GM21447 (cell line): ENCODE results near the gene ADAM11.
"Not testable (repeated sequence)": the region's sequence is repeated elsewhere in the genome, so short reads cannot be mapped to it uniquely, and the experiment has no call there.

Source experiments
- ATAC-seq: cut with Tn5 transposase; IDR thresholded peaks from one replicate; pipeline ENCODE4 v1.9.1; 2021; ENCODE audit not compliant: unreplicated experiment

ADAM11 gene, protein sequence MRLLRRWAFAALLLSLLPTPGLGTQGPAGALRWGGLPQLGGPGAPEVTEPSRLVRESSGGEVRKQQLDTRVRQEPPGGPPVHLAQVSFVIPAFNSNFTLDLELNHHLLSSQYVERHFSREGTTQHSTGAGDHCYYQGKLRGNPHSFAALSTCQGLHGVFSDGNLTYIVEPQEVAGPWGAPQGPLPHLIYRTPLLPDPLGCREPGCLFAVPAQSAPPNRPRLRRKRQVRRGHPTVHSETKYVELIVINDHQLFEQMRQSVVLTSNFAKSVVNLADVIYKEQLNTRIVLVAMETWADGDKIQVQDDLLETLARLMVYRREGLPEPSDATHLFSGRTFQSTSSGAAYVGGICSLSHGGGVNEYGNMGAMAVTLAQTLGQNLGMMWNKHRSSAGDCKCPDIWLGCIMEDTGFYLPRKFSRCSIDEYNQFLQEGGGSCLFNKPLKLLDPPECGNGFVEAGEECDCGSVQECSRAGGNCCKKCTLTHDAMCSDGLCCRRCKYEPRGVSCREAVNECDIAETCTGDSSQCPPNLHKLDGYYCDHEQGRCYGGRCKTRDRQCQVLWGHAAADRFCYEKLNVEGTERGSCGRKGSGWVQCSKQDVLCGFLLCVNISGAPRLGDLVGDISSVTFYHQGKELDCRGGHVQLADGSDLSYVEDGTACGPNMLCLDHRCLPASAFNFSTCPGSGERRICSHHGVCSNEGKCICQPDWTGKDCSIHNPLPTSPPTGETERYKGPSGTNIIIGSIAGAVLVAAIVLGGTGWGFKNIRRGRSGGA

GRCh38 chr17:44758414-44759085 is at the start of gene ADAM11:
Gene ADAM11, plus strand, starts transcription at chr17:44758988. Its CDS starts 212 bp downstream, at chr17:44759200.
- no peak for ATAC-seq

GRCh38 chr17:44719444-44719843 is 39.3 kb upstream of the ADAM11 start:
- ATAC-seq, result no peak

- no peak for ATAC-seq
These were observed 36.5 kb upstream of the ADAM11 start for GRCh38 chr17:44722254-44722653.

DNA sequence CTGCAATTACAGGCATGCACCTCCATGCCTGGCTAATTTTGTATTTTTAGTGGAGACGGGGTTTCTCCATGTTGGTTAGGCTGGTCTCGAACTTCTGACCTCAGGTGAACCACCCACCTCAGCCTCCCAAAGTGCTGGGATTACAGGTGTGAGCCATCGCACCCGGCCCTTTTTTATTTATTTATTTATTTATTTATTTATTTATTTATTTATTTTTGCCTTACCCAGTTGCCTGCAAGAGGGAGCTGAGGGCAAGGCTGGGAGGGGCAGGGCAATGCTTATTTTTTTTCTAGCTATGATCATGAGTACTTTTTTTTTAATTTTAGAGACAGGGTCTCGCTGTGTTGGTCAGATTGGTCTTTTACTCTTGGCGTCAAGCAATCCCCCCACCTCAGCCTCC is 32.7 kb upstream of the ADAM11 start:
- ATAC-seq, result not testable (repeated sequence)

- no peak for ATAC-seq
These were observed 25.0 kb upstream of the ADAM11 start for GRCh38 chr17:44733753-44734152.

DNA sequence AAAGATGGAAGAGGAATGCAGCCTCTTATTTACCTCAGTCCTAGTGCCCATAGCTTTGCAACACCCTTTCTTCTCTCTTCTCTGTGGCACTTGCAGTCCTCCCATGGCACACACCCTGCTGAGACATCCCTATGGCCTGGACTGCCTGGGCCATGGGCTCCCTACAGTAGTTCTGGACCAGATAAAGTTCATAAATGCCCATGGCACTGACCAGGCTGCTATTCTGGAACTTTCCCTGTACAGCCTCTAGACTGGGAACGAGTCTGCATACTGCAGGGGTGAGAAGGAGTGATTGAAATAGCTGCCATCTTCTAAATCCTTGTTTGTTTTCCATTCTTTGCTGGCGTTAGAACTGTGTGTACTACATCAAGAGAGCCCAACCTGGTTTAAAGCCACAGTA is 24.5 kb upstream of the ADAM11 start:
- ATAC-seq, result no peak

DNA sequence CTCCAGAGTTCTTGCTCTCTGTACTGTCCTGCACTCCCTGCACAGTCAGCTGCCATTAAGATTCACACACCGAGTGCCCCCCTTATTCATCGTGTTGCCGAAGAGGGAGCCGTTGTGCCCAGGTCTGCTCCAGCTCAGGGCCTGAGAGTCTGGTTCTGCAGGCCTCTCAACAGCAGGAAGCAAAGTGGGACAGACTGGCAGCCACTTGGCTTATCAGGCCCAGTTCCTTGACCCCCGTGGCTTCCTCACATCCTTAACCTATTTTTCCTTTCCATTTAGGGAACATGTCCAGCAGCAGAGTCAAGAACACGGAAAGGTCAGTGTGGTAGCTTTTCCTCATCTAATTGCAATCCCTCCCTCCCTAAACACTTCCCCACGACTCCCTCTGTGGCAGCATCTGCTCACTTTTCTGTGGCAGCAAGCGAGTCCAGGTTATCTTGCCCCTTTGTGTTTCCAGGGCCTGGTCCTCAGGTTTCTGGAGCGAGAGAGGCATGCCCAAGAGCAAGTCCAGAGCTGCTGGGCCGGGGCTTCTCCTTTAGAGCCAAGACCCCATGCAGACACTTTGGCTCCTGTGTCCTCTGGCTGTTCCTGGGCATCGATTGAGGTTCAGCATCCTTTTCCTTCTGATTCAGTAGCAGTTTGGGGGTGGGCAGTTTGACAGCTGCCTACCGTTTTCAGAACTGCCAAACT is 22.1 kb upstream of the ADAM11 start:
- ATAC-seq, result no peak

GRCh38 chr17:44738214-44738906 is 20.4 kb upstream of the ADAM11 start:
- ATAC-seq, result peak; percentile 70

DNA sequence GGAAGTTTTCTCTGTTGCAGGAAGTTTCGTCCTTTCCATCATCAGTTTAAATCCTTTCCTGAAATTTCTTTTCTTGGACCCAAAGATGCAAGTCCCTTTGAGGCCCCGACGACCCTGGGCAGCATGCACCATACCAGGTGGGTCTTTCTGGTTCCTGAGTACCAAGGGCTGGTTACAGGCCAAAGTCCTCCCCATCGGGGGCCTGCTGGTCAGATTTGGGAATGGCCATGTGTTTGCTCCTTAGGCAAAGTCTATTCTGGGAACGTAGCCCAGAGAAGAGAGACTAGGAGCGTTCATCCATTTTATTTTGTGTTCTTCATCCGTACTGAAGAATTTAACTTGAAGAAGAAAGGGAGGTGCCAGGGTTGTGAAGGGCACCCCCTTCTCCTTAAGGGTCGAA is 17.5 kb upstream of the ADAM11 start:
- no peak for ATAC-seq

DNA sequence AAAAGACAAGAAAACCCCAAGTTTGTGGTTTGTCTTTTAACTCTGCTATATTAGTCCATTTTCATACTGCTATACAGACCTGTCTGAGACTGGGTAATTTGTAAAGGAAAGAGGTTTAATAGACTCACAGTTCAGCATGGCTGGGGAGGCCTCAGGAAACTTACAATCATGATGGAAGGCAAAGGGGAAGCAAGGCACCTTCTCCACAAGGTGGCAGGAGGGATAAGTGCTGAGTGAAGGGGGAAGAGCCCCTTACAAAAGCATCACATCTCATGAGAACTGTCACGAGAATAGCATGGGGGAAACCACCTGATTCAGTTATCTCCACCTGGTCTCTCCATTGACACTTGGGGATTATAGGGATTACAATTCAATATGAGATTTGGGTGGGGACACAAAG is 13.5 kb upstream of the ADAM11 start:
- ATAC-seq, result no peak

DNA sequence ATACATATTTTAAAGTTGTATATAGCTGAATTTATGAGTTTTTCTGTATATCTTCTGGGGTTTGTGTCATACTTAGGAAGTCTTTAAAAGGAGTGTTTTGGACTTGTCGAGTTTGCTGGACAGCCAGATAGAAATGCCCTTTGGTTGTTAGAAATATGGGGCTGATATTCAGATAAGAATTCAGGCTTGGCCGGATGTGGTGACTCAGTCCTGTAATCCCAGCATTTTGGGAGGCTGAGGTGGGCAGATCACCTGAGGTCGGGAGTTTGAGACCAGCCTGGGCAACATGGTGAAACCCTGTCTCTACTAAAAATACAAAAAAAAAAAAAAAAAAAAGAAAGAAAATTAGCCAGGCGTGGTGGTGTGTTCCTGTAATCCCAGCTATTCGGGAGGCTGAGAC is 13.1 kb upstream of the ADAM11 start:
- ATAC-seq, result not testable (repeated sequence)

DNA sequence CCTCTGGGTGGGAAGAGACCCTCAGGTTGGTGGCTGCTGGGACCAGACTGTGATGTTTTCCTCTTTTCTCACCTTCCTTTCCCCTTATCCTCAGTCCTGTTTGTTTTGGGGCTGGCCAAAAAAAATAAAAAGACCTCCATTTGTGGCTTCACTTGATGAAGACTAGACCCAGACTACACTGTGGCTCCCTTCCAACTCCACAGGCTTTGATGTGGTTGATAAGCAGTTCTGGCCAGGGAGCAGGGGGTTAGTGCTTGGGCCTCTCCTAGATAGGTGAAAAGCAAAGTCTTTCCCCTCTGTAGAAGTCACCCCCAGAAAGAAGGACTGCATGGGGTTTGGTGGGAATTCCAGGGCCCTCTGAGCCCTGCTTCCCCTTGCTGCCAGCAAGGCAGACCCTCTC is 11.2 kb upstream of the ADAM11 start:
- no peak for ATAC-seq

DNA sequence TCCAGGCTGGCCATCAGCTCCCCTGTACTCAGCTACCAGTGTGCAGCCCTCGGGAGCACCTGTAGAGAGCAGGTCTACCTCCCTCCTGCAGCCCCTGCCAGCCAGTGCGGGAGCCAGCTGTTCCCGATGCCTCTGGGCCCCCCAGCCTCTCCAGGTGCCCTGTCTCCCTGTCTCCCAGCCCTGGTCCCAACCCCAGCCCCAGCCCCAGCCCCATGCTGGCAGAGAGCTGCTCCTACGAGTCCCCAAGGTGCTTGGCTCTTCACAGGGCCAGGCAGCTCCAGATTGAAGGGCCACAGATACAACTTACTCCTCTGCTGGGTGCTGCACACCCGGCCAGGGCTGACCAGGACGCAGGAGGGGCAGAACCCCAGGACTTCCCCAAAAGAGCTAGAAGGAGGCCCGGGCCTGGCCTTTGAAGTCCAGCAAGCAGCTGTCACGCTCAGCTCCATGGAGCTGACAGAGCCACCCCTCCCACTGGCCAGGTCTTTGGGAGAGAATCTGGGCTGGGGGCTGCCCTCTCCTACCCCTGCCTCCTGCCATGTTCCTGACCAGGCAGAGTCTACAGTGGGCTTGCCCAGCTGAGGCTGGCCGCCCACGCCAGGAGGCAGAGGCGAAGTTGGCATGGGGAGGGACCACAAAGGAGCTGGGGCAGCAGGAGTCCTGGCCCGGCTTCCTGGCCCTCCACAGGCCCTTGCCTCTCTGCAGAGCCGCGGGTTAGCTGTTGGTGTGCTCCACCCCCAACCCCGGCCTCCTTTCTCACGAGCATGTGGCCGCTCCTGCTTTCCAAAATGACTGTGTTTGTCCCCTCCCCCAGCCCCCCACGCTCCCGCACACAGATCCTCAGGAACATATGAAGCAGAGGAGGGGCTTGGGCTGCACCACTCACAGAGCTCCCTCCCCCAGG is 9.5 kb upstream of the ADAM11 start:
- no peak for ATAC-seq

- no peak for ATAC-seq
These were observed 8.8 kb upstream of the ADAM11 start for GRCh38 chr17:44749980-44750318.

- ATAC-seq, result no peak
These were observed 7.5 kb upstream of the ADAM11 start for GRCh38 chr17:44751331-44751730.

DNA sequence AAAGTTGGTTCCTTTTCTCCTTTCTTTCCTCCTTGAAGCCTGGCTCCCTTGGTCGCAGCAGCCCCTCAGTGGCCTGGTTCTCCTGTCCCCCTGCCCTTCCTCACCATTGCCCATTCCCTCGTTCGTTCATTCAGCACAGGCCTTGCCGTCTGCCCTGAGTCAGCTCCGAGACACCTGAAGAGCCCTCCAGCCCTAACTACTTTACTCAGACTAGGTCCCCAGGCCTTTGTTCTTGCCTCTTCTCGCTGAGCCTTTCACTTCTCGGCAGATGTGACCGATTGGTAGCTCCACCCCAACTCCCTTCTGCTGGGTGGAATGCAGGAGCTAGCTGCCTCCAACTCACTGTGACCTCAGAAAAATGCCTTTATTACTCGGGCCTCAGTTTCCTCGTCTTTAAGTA is 7.0 kb upstream of the ADAM11 start:
- no peak for ATAC-seq

DNA sequence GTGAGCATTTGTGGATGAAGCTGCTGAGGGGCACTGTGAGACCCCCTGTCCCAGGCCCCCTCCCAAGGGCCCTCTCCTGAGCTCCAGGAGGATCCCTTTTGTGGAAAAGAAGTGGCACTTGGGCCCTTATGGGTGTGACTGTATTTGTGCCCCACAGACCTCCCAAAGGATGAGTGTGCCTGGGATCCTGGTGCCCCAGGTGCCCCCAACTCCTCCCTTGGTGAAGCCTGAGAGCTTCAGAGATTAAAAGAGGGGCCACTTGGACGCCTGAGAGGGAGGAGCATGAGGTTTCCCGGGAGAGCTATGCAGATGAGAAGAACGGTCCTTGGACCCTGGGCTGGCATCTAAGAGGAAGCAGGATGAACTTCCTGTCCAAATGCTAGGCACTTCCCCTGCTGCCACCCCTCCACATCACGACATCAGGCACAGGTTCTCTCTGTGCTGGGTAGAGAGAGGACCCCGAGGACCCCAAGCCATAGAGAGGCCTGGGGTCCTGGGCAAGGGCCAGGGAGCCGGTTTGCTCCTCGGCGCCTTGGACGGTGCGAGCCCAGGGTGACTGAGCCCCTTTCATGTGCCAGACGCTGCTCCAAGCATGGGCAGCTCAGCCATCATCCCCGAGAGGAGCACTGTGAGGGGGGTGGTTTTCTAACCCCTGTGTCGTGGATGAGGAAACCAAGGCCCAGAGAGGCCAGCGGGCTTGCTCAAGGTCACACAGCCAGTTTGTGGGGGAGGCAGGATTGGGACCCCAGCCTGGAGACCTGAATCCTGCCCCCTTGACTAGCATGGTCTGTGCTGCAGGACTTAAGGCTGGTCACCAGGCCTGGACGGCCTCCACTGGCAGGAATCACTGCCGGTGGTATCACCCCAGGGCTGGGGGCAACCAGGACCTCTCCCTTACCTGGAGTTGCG is 5.6 kb upstream of the ADAM11 start:
- ATAC-seq, result no peak

GRCh38 chr17:44754276-44754675 is 4.5 kb upstream of the ADAM11 start:
- ATAC-seq, result no peak

DNA sequence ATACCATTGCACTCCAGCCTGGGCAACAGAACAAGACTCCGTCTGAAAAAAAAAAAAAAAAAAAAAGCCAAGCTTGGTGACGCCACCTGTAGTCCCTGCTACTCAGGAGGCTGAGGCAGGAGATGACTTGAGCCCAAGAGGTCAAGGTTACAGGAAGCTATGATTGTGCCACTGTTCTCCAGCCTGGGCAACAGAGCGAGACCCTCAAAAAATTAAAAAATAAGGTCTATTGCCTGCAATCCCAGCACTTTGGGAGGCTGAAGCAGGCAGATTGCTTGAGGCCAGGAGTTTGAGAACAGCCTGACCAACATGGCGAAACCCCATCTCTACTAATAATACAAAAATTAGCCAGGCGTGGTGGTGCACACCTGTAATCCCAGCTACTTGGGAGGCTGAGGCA is 3.6 kb upstream of the ADAM11 start:
- ATAC-seq, result not testable (repeated sequence)
